GM21360 (cell line): Measurements from ENCODE around the gene GLS.

Experiments used
- ATAC-seq: cut with Tn5 transposase; IDR thresholded peaks from one replicate; pipeline ENCODE4 v1.9.1; 2021; ENCODE audit warnings: mild to moderate bottlenecking, moderate library complexity; ENCODE audit not compliant: unreplicated experiment

Gene GLS

GRCh38 chr2:190968522-190968921 is 87.9 kb downstream of the GLS start:
- ATAC-seq, result no peak

GRCh38 chr2:190970160-190970559 is 89.5 kb downstream of the GLS start:
- ATAC-seq, result no peak

GRCh38 chr2:190970873-190971506 is 90.4 kb downstream of the GLS start:
- no peak for ATAC-seq

DNA sequence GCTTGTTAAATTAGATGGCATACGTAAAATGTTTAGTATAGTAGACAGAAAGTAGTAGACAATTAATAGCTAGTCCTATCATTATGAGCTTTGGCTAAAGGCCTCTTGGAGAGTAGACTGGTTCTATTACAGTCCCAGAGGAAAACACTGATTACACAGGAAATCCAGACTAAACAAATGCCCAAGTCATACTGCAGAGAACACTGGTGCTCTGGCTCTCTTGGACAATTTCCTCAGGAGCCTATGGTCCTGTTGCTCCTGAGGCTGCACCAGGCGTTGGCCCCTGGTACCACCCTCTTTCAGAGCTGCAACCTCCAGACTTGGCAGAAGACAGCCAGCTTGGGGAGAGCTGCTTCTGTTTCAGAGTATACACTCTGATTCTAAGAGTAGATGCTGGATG is 91.6 kb downstream of the GLS start:
- no peak for ATAC-seq

- no peak for ATAC-seq
Observed at GRCh38 chr2:190972846-190973245, 92.2 kb downstream of the GLS start.

DNA sequence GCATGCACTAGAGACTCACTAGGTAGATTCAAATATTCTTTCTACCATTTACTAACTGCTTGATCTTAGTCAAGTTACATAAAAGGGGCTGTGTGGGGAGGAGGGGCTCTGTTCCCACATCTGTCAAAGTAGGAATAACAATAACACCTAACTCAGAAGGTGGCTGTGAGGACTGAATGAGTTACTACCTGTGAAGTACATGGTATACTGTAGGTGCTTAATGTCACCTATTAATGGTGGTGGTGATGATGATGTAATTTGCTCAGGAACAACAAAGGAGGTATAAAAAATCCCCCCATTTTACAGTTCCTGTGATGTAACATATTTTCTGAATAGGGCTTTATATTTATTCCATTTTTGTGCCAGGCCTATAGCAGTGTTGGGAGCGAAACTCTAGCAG is 92.6 kb downstream of the GLS start:
- ATAC-seq, result no peak

GRCh38 chr2:190973726-190974628 is 93.4 kb downstream of the GLS start:
- ATAC-seq, result no peak

DNA sequence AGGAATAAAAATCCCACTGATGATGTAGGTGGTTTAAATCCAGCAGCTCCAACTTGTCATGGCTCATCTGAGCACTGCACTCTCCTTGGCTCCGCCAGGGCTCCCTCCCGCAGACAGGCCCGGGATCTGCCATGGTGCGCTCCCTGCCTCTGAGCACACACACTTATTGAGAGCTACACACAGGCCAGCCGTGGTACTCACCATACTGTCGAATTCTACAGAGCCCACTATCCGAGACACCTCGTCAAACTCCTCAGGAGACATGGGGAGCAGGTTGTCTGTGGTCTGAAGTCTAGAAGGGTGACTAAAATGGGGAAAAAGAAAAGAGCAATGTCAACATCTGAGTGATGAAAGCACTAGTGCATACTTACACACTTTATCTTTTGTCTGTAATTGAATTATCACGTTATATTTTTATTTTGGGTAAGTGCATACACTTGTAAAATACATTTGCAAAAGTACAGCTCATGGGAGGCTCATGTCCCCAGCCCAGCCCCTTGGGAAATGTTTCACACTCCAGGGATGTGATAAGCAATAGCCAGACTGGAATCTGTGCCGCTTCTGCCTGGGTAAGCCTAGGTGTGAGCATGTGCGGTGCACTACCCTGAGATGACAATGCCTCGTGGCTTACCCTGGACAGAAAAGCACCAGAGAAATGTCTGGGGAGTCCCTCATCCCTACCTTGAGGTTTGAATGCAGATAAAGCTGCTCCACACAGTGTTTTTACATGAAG is 94.2 kb downstream of the GLS start:
- ATAC-seq, result no peak

DNA sequence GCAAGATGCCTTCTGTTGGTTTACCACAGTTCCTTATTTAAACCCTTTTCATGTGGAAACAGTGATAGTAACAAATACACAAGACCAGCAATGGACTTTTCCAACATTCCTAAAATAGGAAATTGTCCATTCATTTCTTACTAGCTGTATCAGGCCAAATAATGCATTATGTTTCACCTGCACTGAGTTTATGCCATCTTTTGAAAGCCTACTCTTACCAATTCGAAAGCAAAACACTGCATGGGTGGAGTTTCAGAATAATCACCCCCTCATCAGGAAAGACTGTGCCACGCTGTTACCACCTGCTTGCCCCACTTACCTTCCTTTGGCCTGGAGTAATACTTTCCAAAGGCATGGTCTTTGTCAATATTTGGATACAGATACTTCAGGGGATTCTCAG is 95.9 kb downstream of the GLS start:
- ATAC-seq, result no peak

- no peak for ATAC-seq
Observed at GRCh38 chr2:190977505-190977904, 96.9 kb downstream of the GLS start.

DNA sequence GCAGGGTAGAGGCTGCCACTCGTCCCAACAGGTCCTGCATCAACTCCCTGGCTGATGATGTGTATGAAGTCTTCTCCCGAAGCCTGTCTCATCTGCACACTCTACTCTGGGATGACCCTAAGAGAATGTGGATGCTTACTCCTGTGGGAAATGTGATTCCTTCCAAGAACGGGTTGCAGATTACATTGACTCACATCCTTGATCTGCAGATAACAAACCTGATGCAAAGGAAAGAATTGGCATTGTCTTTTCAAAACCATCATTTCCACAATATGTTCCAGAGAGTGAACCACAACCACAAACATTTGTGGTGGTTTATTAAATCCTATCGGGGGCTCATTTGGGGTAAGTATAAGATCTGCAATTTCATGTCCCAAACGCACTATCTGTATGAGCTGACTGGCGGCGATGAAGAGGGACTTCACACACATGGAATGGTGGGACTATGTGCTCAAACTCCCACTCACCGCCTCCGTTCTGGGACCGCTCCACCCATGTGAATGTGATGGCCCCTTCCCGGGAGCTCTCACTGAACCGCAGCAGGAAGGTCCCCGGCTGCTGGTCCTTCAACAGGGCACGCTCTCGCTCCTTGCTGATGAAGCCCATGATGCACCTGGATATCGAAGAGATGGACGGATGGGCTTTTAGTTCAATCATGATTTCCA is 97.9 kb downstream of the GLS start:
- ATAC-seq, result no peak

DNA sequence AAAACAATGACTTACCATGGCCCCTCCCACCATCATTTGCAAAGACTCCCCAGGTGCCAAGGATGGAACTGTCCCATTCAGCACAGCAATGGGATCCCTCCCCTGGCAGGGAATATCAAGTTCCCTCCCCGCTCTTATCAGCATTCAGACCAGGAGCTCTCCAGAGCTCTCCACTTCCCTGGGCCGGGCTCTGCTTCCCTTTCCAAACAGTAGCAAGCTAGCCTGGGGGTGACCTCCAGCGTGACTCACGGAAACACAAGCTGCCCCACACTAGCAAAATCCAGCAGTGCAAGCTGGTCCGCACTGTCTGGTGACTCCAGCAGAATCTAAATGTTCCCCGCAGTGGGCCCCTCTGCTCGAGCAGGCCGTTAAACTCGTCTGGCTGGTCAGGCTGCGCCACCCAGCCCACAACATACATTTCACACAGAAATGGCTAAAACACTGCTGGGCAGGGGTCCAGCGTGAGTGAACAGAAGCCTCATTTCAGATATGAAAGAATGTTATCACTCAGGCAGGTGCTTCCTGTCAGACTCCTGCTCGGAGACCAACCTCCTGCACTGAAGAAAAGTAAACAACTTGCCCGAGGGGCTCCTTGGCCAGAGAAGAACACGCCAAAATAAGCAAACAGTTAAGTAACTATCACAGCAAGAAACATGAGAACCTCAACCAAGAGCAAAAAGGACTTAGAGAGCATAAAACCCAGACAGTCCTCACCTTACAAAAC is 99.4 kb downstream of the GLS start:
- ATAC-seq, result no peak

- no peak for ATAC-seq
Observed at GRCh38 chr2:190980630-190981209, 100.1 kb downstream of the GLS start.

- no peak for ATAC-seq
Observed at GRCh38 chr2:190981333-190981732, 100.7 kb downstream of the GLS start.

DNA sequence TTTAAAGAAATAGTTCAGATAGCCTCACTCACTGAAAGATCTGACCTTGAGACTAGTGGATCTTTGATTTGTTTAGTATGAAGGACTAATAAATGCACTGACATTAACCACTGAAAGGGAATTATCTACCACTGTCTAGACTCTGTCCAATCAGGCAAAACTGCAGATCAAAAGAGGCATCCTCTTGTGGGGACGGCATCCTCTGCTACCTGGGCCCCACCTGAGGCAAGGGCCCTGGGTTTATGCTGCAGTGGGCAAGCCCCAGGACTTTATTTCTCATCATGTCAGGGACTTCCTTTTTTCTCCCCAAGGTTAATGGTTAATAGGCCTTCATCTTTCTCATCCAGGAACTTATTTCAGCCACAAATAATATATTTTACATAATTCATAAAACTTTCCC is 101.1 kb downstream of the GLS start:
- no peak for ATAC-seq

DNA sequence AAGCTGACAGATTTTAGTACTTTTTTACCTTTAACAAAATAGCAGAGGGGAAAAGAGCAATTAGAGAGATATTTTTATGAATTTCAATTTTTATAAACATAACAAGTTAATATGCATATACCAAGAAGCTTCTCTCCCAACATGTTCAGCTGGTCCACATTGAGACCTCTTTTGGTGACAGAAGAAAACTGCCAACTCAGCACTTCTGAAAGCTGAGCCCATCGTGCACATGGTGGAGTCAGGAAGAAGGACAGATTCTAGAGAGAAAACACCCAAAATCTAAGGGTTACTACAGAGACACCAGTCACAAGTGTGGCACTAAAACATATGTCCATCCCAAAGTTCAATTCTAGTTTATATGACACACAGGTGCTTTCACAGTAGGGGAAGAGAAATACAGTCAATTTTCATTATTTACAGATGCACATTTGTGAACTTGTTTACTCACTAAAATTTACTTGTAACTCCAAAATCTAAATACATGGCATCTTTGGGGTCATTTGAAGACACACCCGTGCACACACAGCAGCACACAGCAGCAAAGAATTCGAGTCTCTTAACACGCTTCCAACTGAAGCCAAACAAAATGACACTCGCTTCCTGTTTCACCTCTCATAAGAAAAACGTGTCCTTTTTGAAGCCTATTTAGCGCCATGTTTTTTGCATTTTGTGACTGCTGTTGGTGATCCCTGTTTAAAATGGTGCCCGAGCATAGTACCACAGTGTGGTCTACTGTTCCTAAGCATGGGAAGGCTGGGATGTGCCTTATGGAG is 101.8 kb downstream of the GLS start:
- no peak for ATAC-seq

- ATAC-seq, result no peak
Observed at GRCh38 chr2:190984595-190984994, 104.0 kb downstream of the GLS start.

DNA sequence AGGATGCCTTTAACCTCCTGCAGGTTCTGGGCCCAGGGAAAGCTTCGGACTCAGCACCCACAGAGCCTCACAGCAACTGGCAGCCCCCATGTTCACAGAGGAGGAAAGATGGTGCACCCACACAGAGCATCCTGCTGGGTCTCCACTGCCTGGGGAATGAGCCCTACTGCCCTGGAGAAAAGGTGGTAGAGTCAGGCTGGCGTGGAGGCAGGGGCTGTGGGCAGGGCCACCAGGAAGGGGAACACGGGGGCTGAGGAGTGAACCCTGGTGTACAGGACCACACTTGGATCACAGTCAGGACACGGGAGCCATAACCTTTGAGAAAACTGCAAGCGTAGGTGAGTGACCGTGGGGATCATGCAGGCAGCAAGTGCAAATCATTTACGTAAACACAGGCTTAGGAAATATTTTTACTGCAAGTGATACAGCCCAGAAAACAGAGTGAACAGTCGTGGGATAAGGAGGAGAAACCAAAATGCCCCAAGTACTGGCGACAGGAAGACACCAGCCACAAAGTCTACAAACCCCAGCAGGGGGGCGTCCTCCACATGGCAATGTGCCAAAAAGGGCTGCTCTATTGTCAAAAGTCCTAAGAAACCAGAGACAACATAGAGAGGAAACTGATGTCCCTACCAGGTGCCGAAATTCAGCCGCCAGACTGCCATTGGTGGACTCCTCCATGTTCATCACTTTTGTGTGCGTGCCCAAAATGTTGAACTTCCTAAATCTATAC is 105.8 kb downstream of the GLS start:
- ATAC-seq, result no peak

GRCh38 chr2:190987116-190987515 is 106.5 kb downstream of the GLS start:
- no peak for ATAC-seq
